ENCODE data around the gene KDM5C.

KDM5C gene

GRCh38 chrX:53251307-53251706 is 26.3 kb upstream of the KDM5C start:
- FAIRE-seq (no peak), DNase-seq (ENCODE audit: insufficient read length, low spot score) (no peak)

- DNase-seq (ENCODE audit: insufficient read length, low spot score), result no peak
Observed at GRCh38 chrX:53250556-53250955, 25.5 kb upstream of the KDM5C start.

GRCh38 chrX:53249408-53250042 is 24.5 kb upstream of the KDM5C start:
- DNase-seq (ENCODE audit: insufficient read length, low spot score) (no peak), FAIRE-seq (no peak)

More at GRCh38 chrX:53250556-53250955, 25.5 kb upstream of the KDM5C start:
- FAIRE-seq, result no peak

GRCh38 chrX:53247928-53248327 is 22.9 kb upstream of the KDM5C start:
- no peak for DNase-seq (ENCODE audit: insufficient read length, low spot score)
- no peak for FAIRE-seq

- no peak for DNase-seq (ENCODE audit: insufficient read length, low spot score)
- no peak for FAIRE-seq
Observed at GRCh38 chrX:53246231-53246630, 21.2 kb upstream of the KDM5C start.

- DNase-seq (ENCODE audit: insufficient read length, low spot score) (no peak), FAIRE-seq (no peak)
Observed at GRCh38 chrX:53244610-53245009, 19.6 kb upstream of the KDM5C start.

- DNase-seq (ENCODE audit: insufficient read length, low spot score) (no peak), FAIRE-seq (no peak)
Observed at GRCh38 chrX:53242310-53242709, 17.3 kb upstream of the KDM5C start.

GRCh38 chrX:53241558-53241957 is 16.6 kb upstream of the KDM5C start:
- no peak for FAIRE-seq
- no peak for DNase-seq (ENCODE audit: insufficient read length, low spot score)

- no peak for FAIRE-seq
- DNase-seq (ENCODE audit: insufficient read length, low spot score), result no peak
Observed at GRCh38 chrX:53239474-53239873, 14.5 kb upstream of the KDM5C start.

- no peak for FAIRE-seq
Observed at GRCh38 chrX:53237056-53237455, 12.0 kb upstream of the KDM5C start.

GRCh38 chrX:53236025-53236679 is 11.1 kb upstream of the KDM5C start:
- FAIRE-seq (no peak), DNase-seq (ENCODE audit: insufficient read length, low spot score) (no peak)

More at GRCh38 chrX:53237056-53237455, 12.0 kb upstream of the KDM5C start:
- no peak for DNase-seq (ENCODE audit: insufficient read length, low spot score)

- DNase-seq (ENCODE audit: insufficient read length, low spot score) (no peak), FAIRE-seq (no peak)
Observed at GRCh38 chrX:53235566-53235965, 10.6 kb upstream of the KDM5C start.

- FAIRE-seq, result no peak
- DNase-seq (ENCODE audit: insufficient read length, low spot score), result no peak
Observed at GRCh38 chrX:53234484-53234883, 9.5 kb upstream of the KDM5C start.

- FAIRE-seq (no peak), DNase-seq (ENCODE audit: insufficient read length, low spot score) (no peak)
Observed at GRCh38 chrX:53233536-53233935, 8.5 kb upstream of the KDM5C start.

- DNase-seq (ENCODE audit: insufficient read length, low spot score), result no peak
- no peak for FAIRE-seq
Observed at GRCh38 chrX:53230116-53230515, 5.1 kb upstream of the KDM5C start.

- DNase-seq (ENCODE audit: insufficient read length, low spot score) (no peak), FAIRE-seq (no peak)
Observed at GRCh38 chrX:53227224-53227765, 2.3 kb upstream of the KDM5C start.

- no peak for FAIRE-seq
- no peak for DNase-seq (ENCODE audit: insufficient read length, low spot score)
Observed at GRCh38 chrX:53223955-53224859, 800 bp downstream of the KDM5C start.

- DNase-seq (ENCODE audit: insufficient read length, low spot score) (no peak), FAIRE-seq (no peak)
Observed at GRCh38 chrX:53223068-53223693, 1.8 kb downstream of the KDM5C start.

- no peak for DNase-seq (ENCODE audit: insufficient read length, low spot score)
- no peak for FAIRE-seq
Observed at GRCh38 chrX:53211391-53211978, 13.5 kb downstream of the KDM5C start.

GRCh38 chrX:53196678-53197077 is 28.3 kb downstream of the KDM5C start:
- DNase-seq (ENCODE audit: insufficient read length, low spot score), result no peak
- no peak for FAIRE-seq

All from GM19239 (cell line).